Hepatocyte (in vitro differentiated cells): ENCODE data around the gene E2F8.

Experiments
- CTCF ChIP-seq: fragments of 200-600 bp; sonication (generic); IDR thresholded peaks from 2 replicates; pipeline ENCODE4 v1.5.1; 2016; ENCODE audit warnings: antibody characterized with exemption, mild to moderate bottlenecking; ENCODE audit not compliant: poor library complexity
- EZH2 ChIP-seq: fragments of 200-600 bp; sonication (generic); IDR thresholded peaks from 2 replicates; pipeline ENCODE4 v1.6.1; 2016; ENCODE audit warnings: antibody characterized with exemption, mild to moderate bottlenecking, borderline replicate concordance
- EZH2phosphoT487 ChIP-seq: fragments of 200-600 bp; sonication (generic); IDR thresholded peaks from one replicate; pipeline ENCODE4 v1.6.1; 2018; ENCODE audit warnings: antibody characterized with exemption, mild to moderate bottlenecking, low read depth, moderate library complexity; ENCODE audit not compliant: unreplicated experiment, severe bottlenecking

- TF ChIP-seq CTCF (no peak), EZH2 (no peak), EZH2phosphoT487 (no peak)
These were observed 53.5 kb downstream of the E2F8 start for GRCh38 chr11:19187114-19187832.
